Measurements from ENCODE around the gene KIF12.
"Not testable (repeated sequence)": the region's sequence is repeated elsewhere in the genome, so short reads cannot be mapped to it uniquely, and the experiment has no call there.

KIF12 gene

GRCh38 chr9:114130624-114131277, 31.7 kb upstream of the KIF12 start:
- no peak for TF ChIP-seq CTCF (conservative IDR thresholded peaks at IDR 0.05; ENCODE audit: low read depth, low read length)
- H3K4me3 ChIP-seq (ENCODE audit: low read length), result no peak overlapping the region
- DNase-seq (ENCODE audit: low read depth), result no peak

GRCh38 chr9:114130141-114130540, 31.0 kb upstream of the KIF12 start:
- H3K4me3 ChIP-seq (ENCODE audit: low read length), result no peak overlapping the region
- no peak for DNase-seq (ENCODE audit: low read depth)

DNA sequence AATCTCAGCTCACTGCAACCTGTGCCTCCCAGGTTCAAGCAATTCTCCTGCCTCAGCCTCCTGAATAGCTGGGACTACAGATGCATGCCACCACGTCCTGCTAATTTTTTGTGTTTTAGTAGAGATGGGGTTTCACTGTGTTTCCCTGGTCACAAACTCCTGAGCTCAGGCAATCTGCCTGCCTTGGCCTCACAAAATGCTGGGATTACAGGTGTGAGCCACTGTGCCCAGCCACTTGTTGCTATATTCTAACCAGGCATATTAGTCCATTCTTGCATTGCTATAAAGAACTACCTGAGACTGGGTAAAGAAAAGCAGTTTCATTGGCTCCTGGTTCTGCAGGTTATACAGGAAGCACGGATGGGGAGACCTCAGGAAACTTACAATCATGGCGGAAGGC, 29.7 kb upstream of the KIF12 start:
- not testable (repeated sequence) for H3K4me3 ChIP-seq (ENCODE audit: low read length); DNase-seq (ENCODE audit: low read depth)

More at GRCh38 chr9:114130141-114130540, 31.0 kb upstream of the KIF12 start:
- TF ChIP-seq CTCF (conservative IDR thresholded peaks at IDR 0.05; ENCODE audit: low read depth, low read length), result no peak

GRCh38 chr9:114126247-114127060, 27.4 kb upstream of the KIF12 start:
- no peak overlapping the region for H3K4me3 ChIP-seq (ENCODE audit: low read length)
- TF ChIP-seq CTCF (conservative IDR thresholded peaks at IDR 0.05; ENCODE audit: low read depth, low read length), result no peak
- DNase-seq (ENCODE audit: low read depth), result no peak

DNA sequence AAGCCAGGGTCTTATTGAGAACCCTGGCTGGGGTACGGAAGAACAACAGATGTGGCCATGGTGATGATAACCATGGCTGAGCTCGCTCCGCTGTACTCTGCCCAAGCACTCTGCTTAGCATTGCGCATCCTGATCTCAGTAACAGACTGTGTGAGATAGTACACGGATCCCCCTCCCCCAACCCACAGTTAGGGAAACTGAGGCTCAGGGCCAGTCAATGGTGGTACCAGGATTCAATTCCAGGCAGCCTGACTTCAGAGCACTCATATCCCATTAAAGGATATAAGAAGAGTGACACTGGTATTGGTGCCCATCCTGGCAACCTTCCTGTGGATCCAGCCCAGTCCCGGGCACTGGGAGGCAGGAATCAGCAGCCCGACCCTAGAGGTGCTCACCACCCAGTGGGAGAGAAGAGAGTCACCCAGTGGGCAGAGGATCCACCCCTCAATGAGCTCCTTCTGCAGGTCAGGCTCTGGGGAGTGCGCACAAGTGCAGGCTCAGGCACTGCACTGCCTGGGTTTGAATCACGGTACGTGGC, 26.5 kb upstream of the KIF12 start:
- no peak for DNase-seq (ENCODE audit: low read depth)
- no peak overlapping the region for H3K4me3 ChIP-seq (ENCODE audit: low read length)
- no peak for TF ChIP-seq CTCF (conservative IDR thresholded peaks at IDR 0.05; ENCODE audit: low read depth, low read length)

- no peak for TF ChIP-seq CTCF (conservative IDR thresholded peaks at IDR 0.05; ENCODE audit: low read depth, low read length)
- no peak overlapping the region for H3K4me3 ChIP-seq (ENCODE audit: low read length)
Measured at GRCh38 chr9:114124666-114125475, 25.8 kb upstream of the KIF12 start.

GRCh38 chr9:114124138-114124537, 25.0 kb upstream of the KIF12 start:
- DNase-seq (ENCODE audit: low read depth), result no peak
- TF ChIP-seq CTCF (conservative IDR thresholded peaks at IDR 0.05; ENCODE audit: low read depth, low read length), result no peak
- H3K4me3 ChIP-seq (ENCODE audit: low read length), result no peak overlapping the region

More at GRCh38 chr9:114124666-114125475, 25.8 kb upstream of the KIF12 start:
- DNase-seq (ENCODE audit: low read depth), result no peak
